HCEC 1CT (cell line): ENCODE data around the gene SMIM28.

Experiments
- DNase-seq: peaks from one replicate; pipeline ENCODE4 v3.0.0-alpha.2; 2017

Gene SMIM28

GRCh38 chr6:138374815-138375214 lies 2.9 kb upstream of the SMIM28 start:
- DNase-seq = no peak

GRCh38 chr6:138377042-138377441 lies 663 bp upstream of the SMIM28 start:
- no peak for DNase-seq

GRCh38 chr6:138378463-138378862 lies 758 bp downstream of the SMIM28 start:
- DNase-seq = no peak

GRCh38 chr6:138382498-138383265 lies 5.0 kb downstream of the SMIM28 start:
- DNase-seq = no peak

- no peak for DNase-seq
Observed at GRCh38 chr6:138383776-138384175, 6.1 kb downstream of the SMIM28 start.

GRCh38 chr6:138386897-138387296 lies 9.2 kb downstream of the SMIM28 start:
- no peak for DNase-seq

GRCh38 chr6:138387577-138388368 lies 10.1 kb downstream of the SMIM28 start:
- no peak for DNase-seq

- DNase-seq = no peak
Observed at GRCh38 chr6:138389551-138389950, 11.8 kb downstream of the SMIM28 start.

- DNase-seq = no peak
Observed at GRCh38 chr6:138393871-138394783, 16.4 kb downstream of the SMIM28 start.

GRCh38 chr6:138396709-138397108 lies 19.0 kb downstream of the SMIM28 start:
- no peak for DNase-seq

GRCh38 chr6:138397128-138398122 lies 19.7 kb downstream of the SMIM28 start:
- DNase-seq = peak; percentile 70

- DNase-seq = no peak
Observed at GRCh38 chr6:138400326-138400725, 22.6 kb downstream of the SMIM28 start.

GRCh38 chr6:138401960-138402837 lies 24.5 kb downstream of the SMIM28 start:
- no peak for DNase-seq

- DNase-seq = no peak
Observed at GRCh38 chr6:138402838-138403187, 25.1 kb downstream of the SMIM28 start.

GRCh38 chr6:138403324-138403800 lies 25.7 kb downstream of the SMIM28 start:
- peak; percentile 24 for DNase-seq

GRCh38 chr6:138403801-138404665 lies 26.3 kb downstream of the SMIM28 start, which contains the start of gene HEBP2:
Gene HEBP2, plus strand, starts transcription at chr6:138404223. Its CDS starts 273 bp downstream, at chr6:138404496.
- DNase-seq = peak; percentile 76

GRCh38 chr6:138404666-138405337 lies 27.1 kb downstream of the SMIM28 start:
- DNase-seq = no peak

GRCh38 chr6:138405816-138406413 lies 28.2 kb downstream of the SMIM28 start:
- DNase-seq = no peak

- no peak for DNase-seq
Observed at GRCh38 chr6:138406443-138406842, 28.7 kb downstream of the SMIM28 start.
